Kasumi-1 (cell line): ENCODE results near the gene NOPCHAP1.
"Not testable (repeated sequence)": the region's sequence is repeated elsewhere in the genome, so short reads cannot be mapped to it uniquely, and the experiment has no call there.

ENCODE experiments used
- DNase-seq, 2 experiments: peaks; one replicate each; lab custom pipeline; 2025; lab: John Stamatoyannopoulos, UW

Gene NOPCHAP1

GRCh38 chr12:104986022-104986941, at the start of gene NOPCHAP1:
NOPCHAP1 (plus strand) TSS chr12:104986316; CDS start chr12:104986353, 37 bp downstream.
- peak; percentile 90 to 94 for DNase-seq

- DNase-seq, result no peak
Observed at GRCh38 chr12:104938371-104938770, 47.7 kb upstream of the NOPCHAP1 start.

GRCh38 chr12:104939089-104939488, 47.0 kb upstream of the NOPCHAP1 start:
- no peak for DNase-seq

- DNase-seq, result no peak
Observed at GRCh38 chr12:104941454-104941853, 44.7 kb upstream of the NOPCHAP1 start.

- DNase-seq, result no peak
Observed at GRCh38 chr12:104942075-104942474, 44.0 kb upstream of the NOPCHAP1 start.

- not testable (repeated sequence) for DNase-seq
Observed at GRCh38 chr12:104943401-104943800, 42.7 kb upstream of the NOPCHAP1 start.

GRCh38 chr12:104944252-104944651, 41.9 kb upstream of the NOPCHAP1 start:
- DNase-seq, result no peak

GRCh38 chr12:104948716-104949115, 37.4 kb upstream of the NOPCHAP1 start:
- not testable (repeated sequence) for DNase-seq

- DNase-seq, result no peak
Observed at GRCh38 chr12:104951759-104952509, 34.2 kb upstream of the NOPCHAP1 start.

GRCh38 chr12:104952816-104953215, 33.3 kb upstream of the NOPCHAP1 start:
- no peak for DNase-seq

GRCh38 chr12:104953323-104953722, 32.8 kb upstream of the NOPCHAP1 start:
- DNase-seq, result no peak

GRCh38 chr12:104955703-104956102, 30.4 kb upstream of the NOPCHAP1 start:
- no peak for DNase-seq

GRCh38 chr12:104956870-104957718, 29.0 kb upstream of the NOPCHAP1 start:
- peak in 1 of 2 experiments; percentile 9 for DNase-seq

GRCh38 chr12:104957719-104958000, 28.5 kb upstream of the NOPCHAP1 start:
- no peak for DNase-seq

- peak; percentile 29 to 36 for DNase-seq
Observed at GRCh38 chr12:104958001-104958804, 27.9 kb upstream of the NOPCHAP1 start, which contains the start of gene SLC41A2. SLC41A2 (minus strand) TSS chr12:104958290; CDS start chr12:104928527, 29,763 bp downstream.

- DNase-seq, result no peak
Observed at GRCh38 chr12:104958805-104959334, 27.2 kb upstream of the NOPCHAP1 start.

- DNase-seq, result no peak
Observed at GRCh38 chr12:104959335-104959841, 26.7 kb upstream of the NOPCHAP1 start.

- no peak for DNase-seq
Observed at GRCh38 chr12:104960464-104960863, 25.7 kb upstream of the NOPCHAP1 start.

GRCh38 chr12:104963757-104964156, 22.4 kb upstream of the NOPCHAP1 start:
- DNase-seq, result no peak

GRCh38 chr12:104964167-104964855, 21.8 kb upstream of the NOPCHAP1 start:
- no peak for DNase-seq
